Nephron (organoid): ENCODE results near the gene SERINC5.

Experiments
- H3K27ac Mint-ChIP-seq, 3 experiments: 2 replicates each; pipeline ENCODE4 v1.8.0; 2020; ENCODE audit warnings: mixed read lengths in 3 of 3, mild to moderate bottlenecking in 2 of 3, moderate library complexity in 1 of 3
- H3K27me3 Mint-ChIP-seq: 2 replicates; pipeline ENCODE4 v1.8.0; 2021; ENCODE audit warnings: low read depth, mild to moderate bottlenecking, moderate library complexity, mixed read lengths
- H3K36me3 Mint-ChIP-seq: 2 replicates; pipeline ENCODE4 v1.8.0; 2020; ENCODE audit warnings: low read depth, mixed read lengths
- H3K4me1 Mint-ChIP-seq: 2 replicates; pipeline ENCODE4 v1.8.0; 2020; ENCODE audit warnings: mixed read lengths
- H3K4me3 Mint-ChIP-seq, 3 experiments: 2 replicates each; pipeline ENCODE4 v1.8.0; 2020; ENCODE audit warnings: mild to moderate bottlenecking in 3 of 3, mixed read lengths in 3 of 3, moderate library complexity in 2 of 3
- H3K9me3 Mint-ChIP-seq: 2 replicates; pipeline ENCODE4 v1.8.0; 2020; ENCODE audit warnings: mixed read lengths
- TF ChIP-seq, protein P1 (sequence below), 3 experiments: fragments of 200-600 bp; sonication (generic); IDR thresholded peaks; one replicate each; pipeline ENCODE4 v1.5.0; 2021; ENCODE audit warnings: antibody characterized with exemption in 3 of 3; ENCODE audit not compliant: unreplicated experiment in 3 of 3

SERINC5 gene

DNA sequence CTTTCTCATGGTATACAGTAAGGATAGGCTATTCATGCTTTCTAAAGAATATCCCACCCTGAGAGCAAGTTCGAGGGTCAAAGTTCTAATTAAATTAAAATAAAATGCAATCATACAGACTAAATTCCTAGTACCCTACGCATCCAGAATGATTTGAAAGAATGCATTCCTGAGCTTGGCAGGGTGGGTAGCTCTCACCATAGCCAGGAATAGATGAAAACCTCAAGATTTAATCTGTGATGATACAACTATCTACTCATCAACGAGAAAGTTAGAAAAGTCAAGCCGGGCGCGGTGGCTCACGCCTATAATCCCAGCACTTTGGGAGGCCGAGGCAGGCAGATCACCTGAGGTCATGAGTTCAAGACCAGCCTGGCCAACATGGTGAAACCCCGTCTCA is 32.3 kb downstream of the SERINC5 start:
- Mint-ChIP-seq H3K36me3 (peaks cover 10% of the 10 kb centered on the region), H3K9me3 (no peaks in the 10 kb centered on the region), H3K4me1 (peaks cover 19% of the 10 kb centered on the region), H3K27ac (no peak overlapping the region), H3K4me3 (no peak overlapping the region), H3K27me3 (no peaks in the 10 kb centered on the region)
- TF ChIP-seq, protein P1, sequence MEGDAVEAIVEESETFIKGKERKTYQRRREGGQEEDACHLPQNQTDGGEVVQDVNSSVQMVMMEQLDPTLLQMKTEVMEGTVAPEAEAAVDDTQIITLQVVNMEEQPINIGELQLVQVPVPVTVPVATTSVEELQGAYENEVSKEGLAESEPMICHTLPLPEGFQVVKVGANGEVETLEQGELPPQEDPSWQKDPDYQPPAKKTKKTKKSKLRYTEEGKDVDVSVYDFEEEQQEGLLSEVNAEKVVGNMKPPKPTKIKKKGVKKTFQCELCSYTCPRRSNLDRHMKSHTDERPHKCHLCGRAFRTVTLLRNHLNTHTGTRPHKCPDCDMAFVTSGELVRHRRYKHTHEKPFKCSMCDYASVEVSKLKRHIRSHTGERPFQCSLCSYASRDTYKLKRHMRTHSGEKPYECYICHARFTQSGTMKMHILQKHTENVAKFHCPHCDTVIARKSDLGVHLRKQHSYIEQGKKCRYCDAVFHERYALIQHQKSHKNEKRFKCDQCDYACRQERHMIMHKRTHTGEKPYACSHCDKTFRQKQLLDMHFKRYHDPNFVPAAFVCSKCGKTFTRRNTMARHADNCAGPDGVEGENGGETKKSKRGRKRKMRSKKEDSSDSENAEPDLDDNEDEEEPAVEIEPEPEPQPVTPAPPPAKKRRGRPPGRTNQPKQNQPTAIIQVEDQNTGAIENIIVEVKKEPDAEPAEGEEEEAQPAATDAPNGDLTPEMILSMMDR (IDR thresholded peaks at IDR 0.05; ENCODE audit: unreplicated experiment in 3 of 3): no peak

DNA sequence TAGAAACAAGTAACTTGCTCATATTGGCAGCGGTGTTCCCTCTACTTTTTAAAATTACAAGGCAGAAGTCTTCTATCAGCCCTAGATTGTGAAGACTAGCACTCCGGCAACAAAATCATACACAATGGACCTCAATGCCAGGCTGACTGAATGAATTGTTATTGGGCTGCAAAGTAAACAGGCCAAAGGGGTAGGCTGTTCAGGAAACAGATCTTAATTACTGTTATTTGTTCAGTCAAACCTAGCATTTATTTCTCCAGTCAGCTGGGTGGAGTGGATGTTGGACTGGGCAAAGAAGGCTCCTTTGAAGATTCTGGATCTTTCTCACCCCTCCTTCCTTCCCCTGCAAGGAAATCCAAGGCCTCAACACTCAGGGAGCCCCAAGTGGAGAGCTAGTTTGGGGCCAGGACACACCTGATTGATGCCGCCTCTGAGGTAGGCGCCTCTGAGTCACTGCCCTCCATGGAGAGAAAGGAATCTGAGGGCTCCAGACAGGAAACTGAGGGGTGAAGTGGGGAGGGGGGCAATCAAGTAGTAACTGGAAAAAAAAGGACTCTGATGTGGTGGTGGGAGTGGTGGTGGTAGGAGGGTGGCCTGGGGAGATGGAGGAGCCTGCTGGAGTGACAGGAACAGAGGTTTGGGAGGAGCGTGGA is 35.5 kb downstream of the SERINC5 start:
- Mint-ChIP-seq H3K4me1 (peaks cover 31% of the 10 kb centered on the region), H3K27me3 (no peaks in the 10 kb centered on the region), H3K9me3 (no peaks in the 10 kb centered on the region), H3K4me3 (no peak overlapping the region), H3K36me3 (peaks cover 9% of the 10 kb centered on the region), H3K27ac (peak overlapping the region in 1 of 3 experiments; percentile 14)
- TF ChIP-seq, protein P1 (IDR thresholded peaks at IDR 0.05; ENCODE audit: unreplicated experiment in 3 of 3): no peak

DNA sequence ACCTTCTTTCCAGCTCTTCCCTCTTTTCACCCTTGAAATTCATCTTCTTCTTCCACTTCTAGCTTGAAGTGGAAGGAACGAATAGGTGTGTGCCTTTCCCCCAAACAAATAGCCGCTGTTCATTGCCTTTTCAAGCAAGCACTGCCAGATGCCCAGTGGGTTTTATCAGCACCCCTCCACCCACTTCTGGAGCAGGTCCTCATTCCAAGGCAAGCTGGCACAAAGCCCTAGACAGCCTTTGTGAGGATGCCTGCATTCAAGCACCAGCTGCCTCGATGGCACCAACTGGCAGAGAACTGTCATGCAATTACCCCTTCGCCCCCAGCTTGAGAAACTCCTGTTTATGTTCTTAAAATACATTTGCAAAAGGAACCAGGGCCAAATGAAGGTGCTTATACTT is 36.5 kb downstream of the SERINC5 start:
- H3K4me3 Mint-ChIP-seq: no peak overlapping the region
- H3K4me1 Mint-ChIP-seq: peaks cover 31% of the 10 kb centered on the region
- H3K27ac Mint-ChIP-seq: peak overlapping the region; percentile 12 to 38 (median 24)
- no peaks in the 10 kb centered on the region for H3K27me3 Mint-ChIP-seq
- H3K9me3 Mint-ChIP-seq: no peaks in the 10 kb centered on the region
- TF ChIP-seq, protein P1 (IDR thresholded peaks at IDR 0.05; ENCODE audit: unreplicated experiment in 3 of 3): no peak
- H3K36me3 Mint-ChIP-seq: peaks cover 10% of the 10 kb centered on the region

DNA sequence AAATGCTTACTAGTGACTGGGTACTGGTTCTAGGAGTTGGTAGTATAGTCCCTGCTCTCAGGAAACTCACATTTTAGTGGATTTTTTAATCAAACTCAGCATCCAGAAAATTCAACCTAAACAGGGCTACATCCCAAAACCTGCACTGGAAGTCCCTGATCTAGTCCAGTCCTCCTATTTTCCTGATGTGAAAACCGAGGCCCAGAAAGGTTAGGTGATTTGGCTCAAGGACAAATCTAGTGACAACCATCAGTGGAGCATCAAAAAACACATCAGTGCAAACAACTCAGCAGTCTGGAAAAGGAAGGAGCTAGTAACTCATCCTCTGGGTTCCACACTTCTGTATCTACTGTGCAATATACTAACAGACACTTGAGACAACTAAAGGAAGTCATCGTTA is 38.2 kb downstream of the SERINC5 start:
- peaks cover 31% of the 10 kb centered on the region for H3K4me1 Mint-ChIP-seq
- H3K36me3 Mint-ChIP-seq: peaks cover 10% of the 10 kb centered on the region
- no peaks in the 10 kb centered on the region for H3K27me3 Mint-ChIP-seq
- no peaks in the 10 kb centered on the region for H3K9me3 Mint-ChIP-seq
- peak overlapping the region in 2 of 3 experiments; percentile 5 to 7 for H3K27ac Mint-ChIP-seq
- TF ChIP-seq, protein P1 (IDR thresholded peaks at IDR 0.05; ENCODE audit: unreplicated experiment in 3 of 3): no peak
- H3K4me3 Mint-ChIP-seq: no peak overlapping the region

DNA sequence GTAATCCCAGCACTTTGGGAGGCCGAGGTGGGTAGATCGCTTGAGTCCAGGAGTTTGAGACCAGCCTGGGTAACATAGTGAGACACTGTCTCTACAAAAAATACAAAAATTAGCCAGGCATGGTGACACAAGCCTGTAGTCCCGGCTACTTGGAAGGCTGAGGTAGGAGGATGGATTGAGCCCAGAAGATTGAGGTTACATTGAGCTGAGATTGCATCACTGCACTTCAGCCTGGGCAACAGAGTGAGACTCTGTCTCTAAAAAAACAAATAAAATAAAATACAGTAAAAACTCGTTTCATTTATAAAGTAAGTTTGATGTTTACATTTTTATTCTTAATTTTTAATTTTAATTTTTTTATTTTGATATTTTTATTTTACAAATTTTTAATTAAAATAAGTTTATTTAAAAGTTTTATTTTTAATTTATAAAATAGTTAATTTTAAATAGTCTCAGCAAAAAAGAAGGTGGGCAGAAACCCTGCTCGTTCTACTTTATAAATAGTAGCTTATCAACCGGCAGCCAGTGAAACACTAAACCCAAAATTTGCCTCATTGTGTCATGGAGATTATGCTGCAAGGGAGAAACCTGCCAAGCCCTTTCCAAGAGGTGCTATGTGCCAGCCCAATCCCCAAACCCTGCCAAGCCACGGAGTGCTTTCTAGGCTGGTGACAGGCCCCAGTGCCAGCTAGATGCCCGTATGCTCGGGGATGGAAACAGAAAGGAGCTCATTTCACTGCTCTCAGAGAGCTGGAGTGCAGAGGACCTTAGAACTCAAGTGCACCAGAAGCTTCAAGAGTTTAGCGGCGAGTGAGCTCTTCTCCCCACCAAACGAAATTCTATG is 38.9 kb downstream of the SERINC5 start:
- TF ChIP-seq, protein P1 (IDR thresholded peaks at IDR 0.05; ENCODE audit: unreplicated experiment in 3 of 3): no peak
- Mint-ChIP-seq H3K27ac (peak overlapping the region in 1 of 3 experiments; percentile 20), H3K4me1 (peaks cover 31% of the 10 kb centered on the region), H3K36me3 (peaks cover 6% of the 10 kb centered on the region), H3K9me3 (no peaks in the 10 kb centered on the region), H3K4me3 (no peak overlapping the region), H3K27me3 (no peaks in the 10 kb centered on the region)
